ENCODE data around the gene IKBKG.
A peak's percentile ranks its signal among the peaks of the same experiment; 100 is the strongest.
"Not testable (repeated sequence)": the region's sequence is repeated elsewhere in the genome, so short reads cannot be mapped to it uniquely, and the experiment has no call there.

Gene IKBKG

GRCh38 chrX:154526901-154527675 lies 20.3 kb upstream of the IKBKG start:
- DNase-seq: peak; percentile 65

DNA sequence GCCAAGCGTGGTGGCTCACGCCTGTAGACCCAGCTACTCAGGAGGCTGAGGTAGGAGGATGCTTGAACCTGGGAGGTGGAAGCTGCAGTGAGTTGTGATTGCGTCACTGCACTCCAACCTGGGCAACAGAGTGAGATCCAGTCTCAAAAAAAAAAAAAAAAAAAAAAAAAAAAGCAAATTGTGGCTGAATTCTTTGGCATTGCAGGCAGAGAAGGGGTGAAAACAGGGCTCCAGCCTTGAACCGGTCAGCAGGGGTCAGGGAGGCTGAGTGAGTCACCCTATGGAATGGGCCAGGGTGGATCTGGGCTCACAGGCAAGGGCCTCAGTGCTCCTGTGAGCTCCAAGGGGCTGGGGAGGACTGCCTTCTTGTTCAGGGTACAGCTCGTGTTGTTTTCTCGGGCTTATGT lies 18.2 kb upstream of the IKBKG start:
- DNase-seq: no peak

- no peak for DNase-seq
Measured at GRCh38 chrX:154530286-154530685, 17.1 kb upstream of the IKBKG start.

DNA sequence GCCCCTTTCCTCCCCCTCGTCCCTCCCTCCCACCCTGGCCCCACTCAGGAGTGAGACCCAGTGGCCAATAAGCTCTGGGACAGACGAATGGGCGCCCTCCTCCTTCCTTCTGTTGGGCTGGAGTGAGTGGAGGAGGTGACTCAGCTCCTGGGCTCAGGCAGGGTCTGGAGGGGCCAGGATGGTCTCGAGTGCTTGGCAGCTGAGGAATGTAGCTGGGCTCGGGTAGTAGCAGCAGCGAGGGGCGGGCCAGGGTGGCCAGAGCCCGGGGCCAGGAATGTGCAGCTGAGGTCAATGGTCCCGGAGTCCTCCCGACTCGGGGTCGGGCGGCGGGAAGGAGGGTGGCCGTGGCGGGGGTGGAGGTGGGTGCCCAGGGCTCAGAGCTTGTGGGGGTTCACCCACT lies 15.8 kb upstream of the IKBKG start:
- no peak for DNase-seq

- DNase-seq: no peak
Measured at GRCh38 chrX:154532690-154533089, 14.7 kb upstream of the IKBKG start.

GRCh38 chrX:154534526-154535322 lies 12.7 kb upstream of the IKBKG start:
- DNase-seq: peak; percentile 75

- no peak for DNase-seq
Measured at GRCh38 chrX:154535892-154536291, 11.5 kb upstream of the IKBKG start.

DNA sequence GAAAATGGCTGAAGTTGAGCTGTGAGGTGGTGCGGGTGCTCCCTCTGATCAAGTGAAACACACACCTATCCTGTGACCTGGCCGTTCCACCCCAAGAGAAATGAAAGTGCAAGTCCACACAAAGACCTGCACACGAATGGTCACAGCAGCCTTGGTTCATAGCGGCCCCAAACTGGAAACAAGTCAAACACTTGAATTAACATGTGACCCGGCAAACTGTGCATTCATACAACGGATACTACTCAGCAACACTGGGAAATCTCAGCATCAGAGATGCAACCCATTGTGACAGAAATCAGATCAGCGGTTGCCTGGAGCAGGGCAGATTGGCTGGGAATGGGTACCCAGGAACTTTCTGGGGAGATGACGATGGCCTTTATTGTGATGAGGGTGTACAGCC lies 8.3 kb upstream of the IKBKG start:
- no peak for DNase-seq

GRCh38 chrX:154540365-154540764 lies 7.1 kb upstream of the IKBKG start:
- DNase-seq: not testable (repeated sequence)

DNA sequence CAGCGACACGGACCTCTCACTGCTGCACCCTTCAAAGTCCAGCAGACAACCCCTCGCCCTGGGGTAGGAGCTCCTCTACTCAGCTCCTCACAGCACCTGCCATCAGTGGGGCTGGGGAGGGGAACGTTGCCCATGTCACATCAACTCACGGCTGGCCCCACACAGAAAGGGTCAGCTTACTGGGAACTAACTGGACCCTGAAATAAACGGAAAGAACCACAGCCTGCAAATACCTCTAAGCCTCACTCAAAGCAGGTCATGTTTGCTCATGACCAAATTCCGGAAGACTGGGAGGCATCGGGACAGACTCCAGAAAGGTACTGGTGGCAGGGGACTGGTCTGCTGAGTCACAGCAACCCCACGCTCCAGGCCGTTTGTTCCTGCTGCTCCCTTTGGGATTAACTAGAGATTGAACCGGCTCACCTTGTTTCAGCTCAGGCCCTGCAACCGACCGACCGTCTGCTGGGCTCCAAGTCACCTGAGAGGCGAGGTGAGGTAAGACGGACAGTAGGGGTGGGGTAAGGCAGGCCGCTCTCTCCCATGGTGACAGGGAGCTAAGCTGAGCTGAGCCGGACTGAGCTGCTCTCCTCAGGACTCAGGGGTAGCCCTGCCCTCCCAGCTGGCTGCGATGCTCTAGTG lies 6.4 kb upstream of the IKBKG start:
- no peak for DNase-seq

GRCh38 chrX:154541589-154541895 lies 5.9 kb upstream of the IKBKG start:
- no peak for DNase-seq

- DNase-seq: no peak
Measured at GRCh38 chrX:154541896-154542722, 5.3 kb upstream of the IKBKG start.

DNA sequence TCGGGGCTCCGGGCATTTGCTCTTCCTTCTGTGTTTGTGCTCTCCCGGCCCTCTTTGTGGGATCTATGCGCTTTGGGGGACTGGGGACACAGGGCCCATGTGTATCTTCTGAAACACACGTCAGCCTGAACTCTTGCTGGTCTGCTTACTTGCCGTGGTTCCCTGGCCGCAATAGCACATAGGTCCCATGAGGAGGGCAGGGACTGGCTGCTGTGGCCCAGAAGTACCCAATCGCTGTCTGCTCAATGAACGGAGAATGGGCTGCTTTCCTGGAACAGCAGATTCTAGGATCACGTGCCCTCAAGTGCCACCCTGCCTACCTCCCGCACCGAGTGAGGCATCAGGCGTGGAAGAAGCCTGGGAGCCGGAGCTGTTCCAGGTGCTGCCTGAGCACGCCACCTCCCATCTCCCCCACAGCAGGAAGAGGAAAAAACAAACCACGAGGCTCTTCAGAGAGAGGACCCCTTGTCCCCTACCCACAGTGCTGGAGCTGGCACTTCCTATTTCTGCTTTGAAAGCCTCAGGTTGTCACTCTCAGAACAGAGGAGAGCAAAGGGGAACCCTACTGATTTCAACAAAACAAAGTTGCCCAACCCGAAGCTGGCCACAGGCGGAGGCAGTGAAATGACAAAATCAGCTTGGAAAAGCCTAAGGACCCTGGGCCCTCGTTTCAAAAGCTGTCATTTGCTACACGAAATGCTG lies 4.5 kb upstream of the IKBKG start:
- DNase-seq: no peak

- no peak for DNase-seq
Measured at GRCh38 chrX:154545673-154546274, 1.6 kb upstream of the IKBKG start.

GRCh38 chrX:154546354-154547244 lies 821 bp upstream of the IKBKG start, which contains the start of gene G6PD:
Gene G6PD (minus strand): TSS chrX:154546846. CDS start chrX:154546155, 691 bp downstream.
- peak; percentile 81 for DNase-seq

DNA sequence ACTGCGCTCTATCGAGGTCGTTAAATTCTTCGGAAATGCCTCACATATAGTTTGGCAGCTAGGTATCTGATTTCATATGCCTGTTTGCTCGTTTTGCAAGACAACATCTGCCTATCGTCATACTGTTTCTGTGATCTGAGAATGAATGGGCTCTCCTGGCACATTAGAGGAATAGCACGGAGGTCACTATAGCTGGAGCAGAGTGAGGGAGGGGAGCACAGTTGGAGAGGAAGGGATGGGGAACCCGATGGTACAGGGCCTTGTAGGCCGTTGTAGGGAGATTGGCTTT lies 552 bp downstream of the IKBKG start:
- no peak for DNase-seq

DNA sequence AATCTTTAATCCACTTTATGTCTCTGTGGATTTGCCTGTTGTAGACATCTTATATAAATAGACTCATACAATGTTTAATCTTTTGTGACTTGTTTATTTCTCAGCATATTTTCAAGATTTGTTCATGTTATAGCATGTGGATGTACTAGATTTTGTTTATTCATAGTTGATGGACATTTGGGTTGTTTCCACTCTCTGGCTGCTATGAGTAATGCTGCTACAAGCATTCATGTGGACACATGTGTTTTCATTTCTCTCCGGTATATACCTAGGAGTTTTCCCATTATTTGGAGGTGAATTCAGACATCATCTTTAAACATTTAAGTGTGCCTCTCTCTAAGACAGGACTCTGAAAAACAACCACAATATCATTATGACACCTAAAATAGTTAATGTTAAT lies 2.3 kb downstream of the IKBKG start:
- DNase-seq: no peak

GRCh38 chrX:154552112-154552806 lies 4.8 kb downstream of the IKBKG start:
- DNase-seq: not testable (repeated sequence)

DNA sequence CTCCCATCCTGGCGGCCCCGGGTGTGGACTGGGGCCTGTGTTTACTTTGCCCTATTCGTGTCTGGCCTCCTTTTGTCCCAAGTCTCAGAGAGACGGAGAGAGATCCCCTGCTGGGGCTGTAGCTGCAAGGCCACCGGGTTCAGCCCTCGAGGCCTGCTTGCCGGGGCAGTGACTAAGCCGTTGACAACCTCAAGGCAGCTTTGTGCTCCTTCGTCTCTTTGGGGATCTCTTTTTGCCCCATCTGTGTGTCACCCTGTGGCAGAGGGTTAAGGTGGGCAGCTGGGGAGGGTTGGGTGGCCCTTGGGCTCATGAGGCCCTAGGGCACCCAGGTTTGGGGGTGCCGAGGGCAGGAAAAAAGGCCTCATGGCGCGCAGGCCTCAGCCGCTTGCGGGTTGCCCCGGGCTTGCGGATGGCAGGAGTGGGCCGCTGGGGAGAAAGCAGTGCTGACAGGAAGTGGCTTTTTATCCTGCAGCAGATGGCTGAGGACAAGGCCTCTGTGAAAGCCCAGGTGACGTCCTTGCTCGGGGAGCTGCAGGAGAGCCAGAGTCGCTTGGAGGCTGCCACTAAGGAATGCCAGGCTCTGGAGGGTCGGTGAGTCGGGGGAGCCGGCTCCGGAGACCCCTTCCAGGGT lies 10.8 kb downstream of the IKBKG start:
- DNase-seq: not testable (repeated sequence)

DNA sequence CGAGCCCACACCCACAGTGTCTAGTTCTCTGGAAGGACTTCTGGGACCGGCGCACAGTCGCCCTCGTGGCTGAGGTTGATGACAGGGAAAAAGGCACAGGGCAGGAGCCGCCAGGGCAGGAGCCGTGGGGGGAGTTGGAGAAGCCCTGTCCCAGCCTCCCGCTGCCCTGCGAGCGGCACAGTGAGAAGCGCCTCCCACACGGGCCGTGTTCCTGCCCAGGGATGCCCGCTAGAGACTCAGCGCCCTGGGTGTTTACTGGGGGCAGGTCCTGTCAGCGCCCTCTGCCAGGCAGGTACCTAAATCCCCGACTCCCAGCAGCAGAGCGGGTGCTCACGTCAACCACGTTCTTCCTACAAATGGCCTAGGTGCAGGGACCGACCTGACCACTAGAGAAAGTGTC lies 11.5 kb downstream of the IKBKG start:
- DNase-seq: not testable (repeated sequence)
